ENCODE data around the gene SLC9A7.

GRCh38 chrX:46662188-46662958 lies 96.5 kb downstream of the SLC9A7 start:
- TF ChIP-seq CTCF (IDR thresholded peaks at IDR 0.05) (no peak), POLR2A (IDR thresholded peaks at IDR 0.05) (no peak)
